Neutrophil (primary cell): ENCODE data around the gene PSMB8.

Experiments used
- H3K27ac ChIP-seq: fragments of 200-600 bp; sonication (generic); 2 replicates; pipeline ENCODE4 v1.5.1; 2016; ENCODE audit warnings: mild to moderate bottlenecking, moderate library complexity
- H3K27me3 ChIP-seq: fragments of 200-600 bp; sonication (generic); 2 replicates; pipeline ENCODE4 v1.6.0; 2016; ENCODE audit warnings: mild to moderate bottlenecking
- H3K36me3 ChIP-seq: fragments of 200-600 bp; sonication (generic); 2 replicates; pipeline ENCODE4 v1.5.1; 2017
- H3K4me1 ChIP-seq, 2 experiments: fragments of 200-600 bp in 1 of 2; sonication (generic) in 1 of 2; 1 replicate in 1 of 2; 2 replicates in 1 of 2; pipeline versions ENCODE4 v1.5.1 to v1.6.1; 2013 to 2016; ENCODE audit warnings: low read depth in 1 of 2, low read length in 1 of 2, mild to moderate bottlenecking in 1 of 2, moderate library complexity in 1 of 2; ENCODE audit not compliant: control insufficient read depth in 1 of 2, insufficient read depth in 1 of 2
- H3K4me3 ChIP-seq, 2 experiments: fragments of 200-600 bp in 1 of 2; sonication (generic) in 1 of 2; 1 replicate in 1 of 2; 2 replicates in 1 of 2; pipeline ENCODE4 v1.5.1; 2013 to 2016; ENCODE audit warnings: low read depth in 1 of 2, low read length in 1 of 2, mild to moderate bottlenecking in 1 of 2, moderate library complexity in 1 of 2
- H3K9me3 ChIP-seq: fragments of 200-600 bp; sonication (generic); 2 replicates; pipeline ENCODE4 v1.5.1; 2016
- TF ChIP-seq, protein P1 (sequence below): fragments of 200-600 bp; sonication (generic); IDR thresholded peaks from 2 replicates; pipeline ENCODE4 v1.5.1; 2016; ENCODE audit warnings: antibody characterized with exemption

The PSMB8 gene

DNA sequence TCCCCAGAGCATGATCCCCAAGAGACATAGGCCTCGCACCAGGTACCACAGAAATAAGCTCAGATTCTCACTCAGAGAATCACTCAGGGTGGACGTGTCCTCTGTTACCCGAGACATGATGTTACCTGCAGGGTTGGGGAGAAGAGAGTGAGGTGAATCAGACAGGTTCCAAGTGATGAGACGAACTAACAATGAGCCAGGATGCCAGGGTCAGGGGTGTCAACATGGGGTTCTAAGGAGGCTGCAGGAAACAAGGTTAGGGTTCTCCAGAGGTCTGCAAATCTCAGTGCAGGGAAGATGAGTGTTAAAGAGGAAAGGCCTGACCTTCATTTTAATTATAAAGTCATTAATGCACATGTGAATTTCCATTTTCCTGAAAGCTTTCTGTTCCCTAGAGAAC lies 7.2 kb upstream of the PSMB8 start:
- H3K4me3 ChIP-seq: peak overlapping the region in 1 of 2 experiments; percentile 85
- peaks cover 68% of the 10 kb centered on the region for H3K36me3 ChIP-seq
- H3K4me1 ChIP-seq: peaks cover 75 to 78% of the 10 kb centered on the region in 2 experiments
- H3K27ac ChIP-seq: peak overlapping the region; percentile 96
- H3K27me3 ChIP-seq: no peaks in the 10 kb centered on the region
- TF ChIP-seq, protein P1, sequence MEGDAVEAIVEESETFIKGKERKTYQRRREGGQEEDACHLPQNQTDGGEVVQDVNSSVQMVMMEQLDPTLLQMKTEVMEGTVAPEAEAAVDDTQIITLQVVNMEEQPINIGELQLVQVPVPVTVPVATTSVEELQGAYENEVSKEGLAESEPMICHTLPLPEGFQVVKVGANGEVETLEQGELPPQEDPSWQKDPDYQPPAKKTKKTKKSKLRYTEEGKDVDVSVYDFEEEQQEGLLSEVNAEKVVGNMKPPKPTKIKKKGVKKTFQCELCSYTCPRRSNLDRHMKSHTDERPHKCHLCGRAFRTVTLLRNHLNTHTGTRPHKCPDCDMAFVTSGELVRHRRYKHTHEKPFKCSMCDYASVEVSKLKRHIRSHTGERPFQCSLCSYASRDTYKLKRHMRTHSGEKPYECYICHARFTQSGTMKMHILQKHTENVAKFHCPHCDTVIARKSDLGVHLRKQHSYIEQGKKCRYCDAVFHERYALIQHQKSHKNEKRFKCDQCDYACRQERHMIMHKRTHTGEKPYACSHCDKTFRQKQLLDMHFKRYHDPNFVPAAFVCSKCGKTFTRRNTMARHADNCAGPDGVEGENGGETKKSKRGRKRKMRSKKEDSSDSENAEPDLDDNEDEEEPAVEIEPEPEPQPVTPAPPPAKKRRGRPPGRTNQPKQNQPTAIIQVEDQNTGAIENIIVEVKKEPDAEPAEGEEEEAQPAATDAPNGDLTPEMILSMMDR: no peak
- H3K9me3 ChIP-seq: no peaks in the 10 kb centered on the region

GRCh38 chr6:32849126-32849525 lies 5.3 kb upstream of the PSMB8 start:
- H3K36me3 ChIP-seq: peaks cover 74% of the 10 kb centered on the region

GRCh38 chr6:32847795-32848194 lies 3.9 kb upstream of the PSMB8 start:
- peaks cover 75% of the 10 kb centered on the region for H3K36me3 ChIP-seq
- H3K4me1 ChIP-seq: peaks cover 74 to 80% of the 10 kb centered on the region in 2 experiments
- TF ChIP-seq, protein P1: no peak
- no peaks in the 10 kb centered on the region for H3K27me3 ChIP-seq
- H3K27ac ChIP-seq: peak overlapping the region; percentile 97
- H3K9me3 ChIP-seq: no peaks in the 10 kb centered on the region
- H3K4me3 ChIP-seq: peak overlapping the region in 1 of 2 experiments; percentile 93

More at GRCh38 chr6:32849126-32849525, 5.3 kb upstream of the PSMB8 start:
- Histone ChIP-seq H3K4me3 (no peak overlapping the region), H3K9me3 (no peaks in the 10 kb centered on the region), H3K4me1 (peaks cover 67 to 74% of the 10 kb centered on the region in 2 experiments), H3K27ac (peak overlapping the region; percentile 97), H3K27me3 (no peaks in the 10 kb centered on the region)
- TF ChIP-seq, protein P1: no peak

GRCh38 chr6:32847004-32847403 lies 3.2 kb upstream of the PSMB8 start:
- TF ChIP-seq, protein P1: no peak
- H3K4me3 ChIP-seq: peak overlapping the region; percentile 88 to 93
- H3K27me3 ChIP-seq: no peaks in the 10 kb centered on the region
- H3K36me3 ChIP-seq: peaks cover 79% of the 10 kb centered on the region
- H3K9me3 ChIP-seq: no peaks in the 10 kb centered on the region
- H3K4me1 ChIP-seq: peaks cover 76 to 80% of the 10 kb centered on the region in 2 experiments
- H3K27ac ChIP-seq: peak overlapping the region; percentile 97

DNA sequence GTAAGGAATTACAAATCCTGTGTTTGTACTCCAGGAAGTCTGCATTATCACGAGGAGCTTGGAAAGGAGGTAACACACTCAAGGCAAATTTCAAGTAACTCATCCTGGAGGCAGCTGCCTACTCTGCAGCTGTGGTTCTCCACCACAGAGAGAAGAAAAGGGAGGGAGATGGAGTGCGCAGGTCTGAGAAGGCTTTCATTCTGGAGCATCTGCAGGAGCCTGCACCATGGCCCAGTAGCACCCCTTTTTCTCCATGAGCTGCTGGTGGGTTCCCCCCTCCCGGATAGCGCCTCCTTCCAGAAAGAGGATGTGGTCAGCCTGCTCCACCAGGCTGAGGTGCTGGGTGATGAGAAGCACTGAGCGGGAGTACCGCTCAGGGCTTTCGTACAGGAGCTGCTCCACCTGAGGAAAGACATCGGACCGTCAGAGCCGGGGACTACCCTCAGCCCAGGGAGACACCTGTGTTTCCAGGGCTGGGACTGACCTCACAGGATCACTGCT lies 1.6 kb upstream of the PSMB8 start:
- Histone ChIP-seq H3K4me3 (peak overlapping the region; percentile 88 to 93), H3K36me3 (peaks cover 79% of the 10 kb centered on the region), H3K4me1 (peaks cover 68% of the 10 kb centered on the region in 2 experiments), H3K27ac (peak overlapping the region; percentile 97), H3K9me3 (no peaks in the 10 kb centered on the region), H3K27me3 (no peaks in the 10 kb centered on the region)
- TF ChIP-seq, protein P1: no peak
